ENCODE data around the gene PPP1R3G. TPM values are rescaled to one million over a fixed set of nuclear protein-coding genes. Genes with fewer than 3 reads are reported as not detected.

PPP1R3G gene
- total RNA-seq, 1 experiment from 2014 or later = 0.15 TPM

Other genes with a start within 250 kb of the PPP1R3G start
- 10.1 to 12.2 TPM (median 10.9 TPM) in 3 replicates for gene RPP40, start 81.3 kb upstream of the PPP1R3G start, total RNA-seq (2021)
- 47.3 to 49.7 TPM (median 48.3 TPM) in 3 replicates for gene LYRM4, start 175.6 kb downstream of the PPP1R3G start, total RNA-seq (2021)
- 10.7 to 15.0 TPM (median 11.3 TPM) in 3 replicates for gene FARS2, start 176.2 kb downstream of the PPP1R3G start, total RNA-seq (2021)